SK-N-SH treated with all-trans-retinoic acid at 6 μM for 48 hours (cell line): ENCODE results near the gene CLN5.

ENCODE experiments used
- ATAC-seq: fragments of 200-7000 bp; cut with Tn5 transposase; 3 replicates; pipeline ENCODE4 v1.9.1; 2020; ENCODE audit warnings: mild to moderate bottlenecking, moderate library complexity
- ARNTL ChIP-seq: fragments of 450-650 bp; formaldehyde crosslinking; IDR thresholded peaks from 2 replicates; pipeline ENCODE4 v1.5.0; 2020; ENCODE audit warnings: low read depth, mild to moderate bottlenecking, moderate library complexity, borderline replicate concordance
- BACH2 ChIP-seq: fragments of 250-450 bp; sonication (Bioruptor Pico); IDR thresholded peaks from 2 replicates; pipeline ENCODE4 v1.9.0; 2021; ENCODE audit warnings: mild to moderate bottlenecking, borderline replicate concordance
- CSDC2 ChIP-seq: fragments of 250-450 bp; sonication (Bioruptor Pico); IDR thresholded peaks from 2 replicates; pipeline ENCODE4 v1.5.0; 2020; ENCODE audit warnings: mild to moderate bottlenecking, moderate library complexity
- CSRNP3 ChIP-seq: fragments of 250-450 bp; sonication (Bioruptor Pico); IDR thresholded peaks from 2 replicates; pipeline ENCODE4 v1.5.1; 2021; ENCODE audit warnings: mild to moderate bottlenecking, moderate library complexity
- ESRRG ChIP-seq: fragments of 250-450 bp; sonication (Bioruptor Pico); IDR thresholded peaks from 2 replicates; pipeline ENCODE4 v1.6.1; 2021; ENCODE audit warnings: mild to moderate bottlenecking
- GLIS3 ChIP-seq: fragments of 250-450 bp; sonication (Bioruptor Pico); IDR thresholded peaks from 2 replicates; pipeline ENCODE4 v1.5.0; 2020; ENCODE audit warnings: mild to moderate bottlenecking, moderate library complexity
- ISL1 ChIP-seq: fragments of 250-450 bp; sonication (Bioruptor Pico); IDR thresholded peaks from 2 replicates; pipeline ENCODE4 v2.1.2; 2022; ENCODE audit warnings: mild to moderate bottlenecking, moderate library complexity
- PATZ1 ChIP-seq: fragments of 250-450 bp; sonication (Bioruptor Pico); IDR thresholded peaks from 2 replicates; pipeline ENCODE4 v1.8.0; 2020; ENCODE audit warnings: mild to moderate bottlenecking, moderate library complexity, borderline replicate concordance
- POU6F1 ChIP-seq: fragments of 250-450 bp; sonication (Bioruptor Pico); IDR thresholded peaks from 2 replicates; pipeline ENCODE4 v1.8.0; 2021; ENCODE audit warnings: low read depth, mild to moderate bottlenecking, moderate library complexity, borderline replicate concordance
- PPARA ChIP-seq: fragments of 250-450 bp; sonication (Bioruptor Pico); IDR thresholded peaks from 2 replicates; pipeline ENCODE4 v1.5.0; 2020; ENCODE audit warnings: mild to moderate bottlenecking, borderline replicate concordance
- RARB ChIP-seq: fragments of 250-450 bp; sonication (Bioruptor Pico); IDR thresholded peaks from 2 replicates; pipeline ENCODE4 v1.8.0; 2021; ENCODE audit warnings: mild to moderate bottlenecking, moderate library complexity
- SNAI2 ChIP-seq: fragments of 250-450 bp; sonication (Bioruptor Pico); IDR thresholded peaks from 2 replicates; pipeline ENCODE4 v1.5.0; 2020; ENCODE audit warnings: mild to moderate bottlenecking, moderate library complexity
- TCF4 ChIP-seq: fragments of 250-450 bp; sonication (Bioruptor Pico); IDR thresholded peaks from 2 replicates; pipeline ENCODE4 v1.8.0; 2021; ENCODE audit warnings: mild to moderate bottlenecking, moderate library complexity, borderline replicate concordance
- TOX ChIP-seq: fragments of 250-450 bp; sonication (Bioruptor Pico); IDR thresholded peaks from 2 replicates; pipeline ENCODE4 v1.8.0; 2021; ENCODE audit warnings: mild to moderate bottlenecking, moderate library complexity, borderline replicate concordance
- TSHZ2 ChIP-seq: fragments of 250-450 bp; sonication (Bioruptor Pico); IDR thresholded peaks from 2 replicates; pipeline ENCODE4 v1.5.0; 2020; ENCODE audit warnings: mild to moderate bottlenecking, moderate library complexity
- ZC3H10 ChIP-seq: fragments of 250-450 bp; sonication (Bioruptor Pico); IDR thresholded peaks from 2 replicates; pipeline ENCODE4 v1.5.1; 2021; ENCODE audit warnings: mild to moderate bottlenecking, moderate library complexity
- ZFP30 ChIP-seq: fragments of 450-650 bp; formaldehyde crosslinking; IDR thresholded peaks from 2 replicates; pipeline ENCODE4 v1.5.0; 2022; ENCODE audit warnings: mild to moderate bottlenecking, moderate library complexity
- ZNF565 ChIP-seq: fragments of 450-650 bp; formaldehyde crosslinking; conservative IDR thresholded peaks from 2 replicates; pipeline ENCODE4 v1.5.0; 2020; ENCODE audit warnings: low read depth, mild to moderate bottlenecking, moderate library complexity
- ZNF70 ChIP-seq: fragments of 450-650 bp; formaldehyde crosslinking; IDR thresholded peaks from 2 replicates; pipeline ENCODE4 v1.5.0; 2020; ENCODE audit warnings: mild to moderate bottlenecking, moderate library complexity
- ZNF8 ChIP-seq: fragments of 450-650 bp; formaldehyde crosslinking; IDR thresholded peaks from 2 replicates; pipeline ENCODE4 v1.5.0; 2020; ENCODE audit warnings: mild to moderate bottlenecking, moderate library complexity
- TF ChIP-seq, protein P1 (sequence below): fragments of 250-450 bp; sonication (Bioruptor Pico); IDR thresholded peaks from 2 replicates; pipeline ENCODE4 v1.5.1; 2020; ENCODE audit warnings: low read depth, mild to moderate bottlenecking, moderate library complexity

Gene CLN5

GRCh38 chr13:77013853-77014542 is 22.1 kb downstream of the CLN5 start:
- no peak for ATAC-seq
- TF ChIP-seq ZNF70: no peak
- TF ChIP-seq GLIS3 (CRISPR knock-in tag): no peak
- TF ChIP-seq ZFP30 (CRISPR knock-in tag): no peak
- TF ChIP-seq TSHZ2 (CRISPR knock-in tag): no peak
- no peak for TF ChIP-seq POU6F1 (CRISPR knock-in tag)
- TF ChIP-seq SNAI2 (CRISPR knock-in tag): no peak
- no peak for TF ChIP-seq ISL1
- TF ChIP-seq ZNF565 (CRISPR knock-in tag): no peak
- TF ChIP-seq, protein P1, sequence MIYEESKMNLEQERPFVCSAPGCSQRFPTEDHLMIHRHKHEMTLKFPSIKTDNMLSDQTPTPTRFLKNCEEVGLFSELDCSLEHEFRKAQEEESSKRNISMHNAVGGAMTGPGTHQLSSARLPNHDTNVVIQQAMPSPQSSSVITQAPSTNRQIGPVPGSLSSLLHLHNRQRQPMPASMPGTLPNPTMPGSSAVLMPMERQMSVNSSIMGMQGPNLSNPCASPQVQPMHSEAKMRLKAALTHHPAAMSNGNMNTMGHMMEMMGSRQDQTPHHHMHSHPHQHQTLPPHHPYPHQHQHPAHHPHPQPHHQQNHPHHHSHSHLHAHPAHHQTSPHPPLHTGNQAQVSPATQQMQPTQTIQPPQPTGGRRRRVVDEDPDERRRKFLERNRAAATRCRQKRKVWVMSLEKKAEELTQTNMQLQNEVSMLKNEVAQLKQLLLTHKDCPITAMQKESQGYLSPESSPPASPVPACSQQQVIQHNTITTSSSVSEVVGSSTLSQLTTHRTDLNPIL (CRISPR knock-in tag): no peak
- TF ChIP-seq ESRRG (CRISPR knock-in tag): no peak
- TF ChIP-seq CSRNP3 (CRISPR knock-in tag): no peak
- no peak for TF ChIP-seq ZNF8 (CRISPR knock-in tag)
- TF ChIP-seq TCF4: no peak
- TF ChIP-seq RARB (CRISPR knock-in tag): no peak
- no peak for TF ChIP-seq PPARA
- no peak for TF ChIP-seq TOX (CRISPR knock-in tag)
- TF ChIP-seq BACH2: no peak
- TF ChIP-seq ARNTL (CRISPR knock-in tag): no peak
- TF ChIP-seq CSDC2 (CRISPR knock-in tag): no peak
- no peak for TF ChIP-seq PATZ1 (CRISPR knock-in tag)

DNA sequence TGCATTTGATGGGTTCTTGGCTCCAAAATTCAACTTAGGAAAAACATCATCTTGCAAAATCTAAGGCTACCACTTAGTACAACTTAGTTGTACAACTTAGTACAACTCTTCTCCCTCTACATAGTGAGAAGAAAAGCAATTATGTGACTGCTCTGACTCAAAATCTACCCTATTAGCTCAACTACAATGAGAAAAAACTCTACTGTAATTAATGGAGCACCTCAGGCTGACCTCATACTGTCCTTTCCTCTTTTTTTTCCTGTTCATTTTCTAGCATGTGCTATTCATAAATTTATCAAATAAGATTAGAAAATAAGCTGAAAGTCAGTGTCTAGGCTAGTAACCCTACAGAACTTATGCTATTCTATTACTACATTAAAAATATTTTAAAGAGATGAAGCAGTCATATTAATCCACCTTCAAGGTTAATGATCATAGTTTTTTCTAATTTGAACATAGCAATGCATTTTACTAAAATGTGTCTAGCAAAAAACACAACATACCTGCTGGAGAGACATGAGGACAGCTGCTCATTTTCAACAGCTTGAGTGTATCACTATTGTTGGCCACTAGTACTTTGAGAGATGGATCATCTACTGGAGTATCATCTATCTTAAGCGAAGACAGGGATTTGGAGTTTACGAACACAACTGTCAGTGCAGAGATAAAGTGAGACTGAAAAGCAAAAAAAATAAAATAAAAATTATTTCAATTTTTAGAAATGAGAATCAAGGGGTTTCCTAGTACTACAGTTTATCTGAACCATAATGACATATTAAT is 23.2 kb downstream of the CLN5 start:
- no peak for ATAC-seq
- TF ChIP-seq BACH2: no peak
- TF ChIP-seq SNAI2 (CRISPR knock-in tag): no peak
- no peak for TF ChIP-seq ZFP30 (CRISPR knock-in tag)
- TF ChIP-seq ZNF70: no peak
- TF ChIP-seq CSRNP3 (CRISPR knock-in tag): no peak
- TF ChIP-seq ZNF8 (CRISPR knock-in tag): no peak
- TF ChIP-seq, protein P1 (CRISPR knock-in tag): no peak
- no peak for TF ChIP-seq POU6F1 (CRISPR knock-in tag)
- TF ChIP-seq ZC3H10 (CRISPR knock-in tag): no peak
- TF ChIP-seq ISL1: no peak
- TF ChIP-seq ARNTL (CRISPR knock-in tag): no peak
- TF ChIP-seq GLIS3 (CRISPR knock-in tag): no peak
- TF ChIP-seq TCF4: no peak
- TF ChIP-seq PPARA: no peak
